NOMO-1 treated with DMSO at 0.1 percent for 48 hours (cell line): ENCODE results near the gene CUBN.

Experiments
- DNase-seq: peaks from one replicate; lab custom pipeline; 2025; ENCODE audit not compliant: unreplicated experiment; lab: John Stamatoyannopoulos, UW

The CUBN gene

DNA sequence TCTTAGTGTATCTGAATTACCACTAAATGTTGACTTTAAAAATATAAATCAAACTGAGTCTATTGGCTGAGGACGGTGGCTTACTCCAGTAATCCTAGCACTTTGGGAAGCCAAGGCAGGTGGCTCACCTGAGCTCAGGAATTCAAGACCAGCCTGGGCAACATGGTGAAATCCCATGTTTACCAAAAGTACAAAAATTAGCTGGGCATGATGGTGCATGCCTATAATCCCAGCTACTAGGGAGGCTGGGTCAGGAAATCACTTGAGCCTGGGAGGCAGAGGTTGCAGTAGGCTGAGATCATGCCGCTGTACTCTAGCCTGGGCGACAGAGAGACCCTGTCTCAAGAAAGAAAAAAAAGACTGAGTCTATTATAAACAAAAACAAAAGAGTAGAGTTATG, 205.9 kb downstream of the CUBN start:
- DNase-seq, result no peak

DNA sequence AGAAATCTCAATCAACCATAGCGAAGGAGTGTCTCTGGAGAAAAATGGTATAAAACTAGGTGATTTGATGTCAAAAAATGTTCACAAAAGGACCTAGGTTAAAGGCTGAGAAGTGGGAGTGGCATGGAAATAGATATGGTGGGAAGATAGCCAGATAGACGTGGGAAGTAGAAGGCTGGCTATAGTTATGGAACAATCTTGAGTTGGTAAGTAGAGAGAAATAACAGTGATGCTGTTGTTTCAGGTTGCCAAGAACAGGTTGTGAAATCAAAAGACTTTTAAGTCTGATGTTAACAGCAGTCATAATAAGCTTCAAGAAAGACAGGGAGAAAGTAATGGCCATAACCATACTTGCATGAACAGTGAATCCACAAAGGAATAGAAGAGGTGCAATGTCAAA, 206.3 kb downstream of the CUBN start:
- no peak for DNase-seq

DNA sequence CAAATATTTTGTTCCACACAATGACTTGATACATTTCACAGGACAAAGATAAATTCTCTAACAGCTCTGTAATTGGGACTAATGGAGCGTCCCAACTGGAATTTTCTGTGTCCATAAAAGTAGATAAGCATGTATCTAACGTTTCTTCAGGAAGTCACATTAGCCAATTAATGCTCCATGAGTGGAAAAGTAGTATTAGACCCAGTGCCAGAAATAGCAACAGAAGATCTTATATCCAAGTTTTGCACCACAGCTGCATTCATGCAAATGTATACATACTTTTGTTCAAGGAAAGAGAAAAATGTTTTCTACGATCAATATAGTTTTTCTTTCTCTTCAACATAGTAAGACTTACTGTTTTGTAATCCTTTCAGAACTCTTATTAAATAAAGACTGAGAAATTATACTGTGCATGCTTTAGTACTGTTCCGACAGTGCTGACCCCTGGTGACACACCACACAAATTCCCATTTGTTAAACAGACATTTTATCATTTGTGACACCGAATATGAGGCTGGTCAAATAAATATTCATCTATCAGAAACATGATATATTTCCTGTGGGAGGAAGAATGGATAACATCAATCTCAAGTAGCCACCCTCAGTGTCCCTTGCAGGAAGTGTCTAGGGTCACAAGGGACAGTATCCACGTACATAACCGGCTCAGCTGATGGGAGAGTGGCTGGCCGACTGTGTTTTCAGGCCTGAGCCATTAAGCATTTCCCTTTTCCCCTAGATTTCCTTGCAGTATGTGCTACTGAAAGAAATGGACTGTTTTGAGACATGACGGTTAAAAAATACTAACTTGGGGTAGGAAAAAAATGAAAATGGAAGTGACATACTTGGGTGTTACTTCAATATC, 210.3 kb downstream of the CUBN start:
- no peak for DNase-seq

DNA sequence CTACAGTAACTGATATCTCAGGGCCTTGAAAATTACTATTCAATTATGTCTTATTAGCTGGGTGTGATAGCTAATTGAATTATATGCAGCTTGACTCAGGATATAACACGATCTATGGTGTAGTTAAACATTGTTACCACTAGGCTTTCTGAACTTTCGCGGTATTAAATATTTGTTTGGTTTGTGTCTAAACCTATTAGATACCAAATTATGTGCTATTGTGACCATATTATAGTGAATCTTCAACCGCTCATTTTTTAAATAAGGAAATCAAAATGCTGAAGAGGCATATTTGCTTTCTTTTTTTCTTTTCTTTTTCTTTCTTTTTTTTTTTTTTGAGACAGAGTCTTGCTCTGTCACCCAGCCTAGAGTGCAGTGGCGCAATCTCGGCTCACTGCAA, 213.1 kb downstream of the CUBN start:
- no peak for DNase-seq

DNA sequence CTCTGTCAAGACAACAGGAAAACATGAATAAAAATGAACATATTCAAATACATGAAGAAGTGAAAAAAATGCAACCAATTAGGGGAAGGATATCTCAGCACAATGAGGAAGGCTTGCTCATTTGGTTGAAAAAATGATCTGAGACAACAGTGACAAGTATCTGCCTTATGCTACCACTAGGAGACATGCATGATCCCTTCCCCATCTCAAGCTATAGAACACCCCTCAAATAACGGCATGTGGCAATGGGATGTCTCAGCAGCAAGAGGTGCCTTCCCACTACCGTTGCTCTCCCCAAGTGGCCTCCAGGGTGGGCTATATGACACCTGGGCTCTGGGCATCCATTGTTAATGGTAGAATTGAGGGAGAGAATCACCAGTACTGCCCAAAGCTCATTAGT, 214.3 kb downstream of the CUBN start:
- DNase-seq, result peak; percentile 10

DNA sequence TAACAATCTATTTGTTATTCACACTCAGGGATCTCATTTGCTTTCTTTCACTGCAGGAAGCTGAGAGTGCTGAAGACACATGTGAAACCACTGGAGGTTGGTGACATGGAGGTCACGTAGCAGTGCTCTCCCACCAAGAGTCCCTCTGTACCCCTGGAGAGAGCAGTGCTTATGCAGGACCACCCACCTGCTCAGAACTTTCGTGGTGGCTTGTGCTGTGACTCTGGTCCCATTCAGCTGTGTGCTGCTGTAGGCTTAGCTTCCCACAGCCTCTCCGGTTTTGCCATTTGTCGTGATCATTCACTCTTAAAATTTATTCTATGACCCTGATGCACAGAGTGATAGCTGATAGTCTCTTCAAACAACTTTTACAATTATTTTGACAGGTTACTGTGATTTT, 216.3 kb downstream of the CUBN start:
- DNase-seq, result no peak

DNA sequence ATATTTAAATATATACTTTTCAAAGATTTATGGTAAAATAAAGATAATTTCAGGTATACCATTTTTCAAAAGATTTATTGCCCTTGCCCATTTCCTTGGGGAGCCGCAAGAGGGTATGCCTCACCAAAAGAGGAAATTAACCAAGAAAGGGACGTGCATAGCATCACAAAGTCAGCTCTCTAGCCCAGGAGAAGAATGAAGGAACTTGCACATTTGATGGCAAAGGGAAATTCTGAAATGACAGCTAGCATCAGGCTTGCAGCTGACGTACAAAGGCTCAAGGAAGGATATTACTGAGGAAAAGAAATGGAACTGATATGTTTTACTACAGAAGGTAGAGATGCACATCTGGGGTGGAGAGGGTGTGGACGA, 218.8 kb downstream of the CUBN start:
- peak; percentile 78 for DNase-seq

DNA sequence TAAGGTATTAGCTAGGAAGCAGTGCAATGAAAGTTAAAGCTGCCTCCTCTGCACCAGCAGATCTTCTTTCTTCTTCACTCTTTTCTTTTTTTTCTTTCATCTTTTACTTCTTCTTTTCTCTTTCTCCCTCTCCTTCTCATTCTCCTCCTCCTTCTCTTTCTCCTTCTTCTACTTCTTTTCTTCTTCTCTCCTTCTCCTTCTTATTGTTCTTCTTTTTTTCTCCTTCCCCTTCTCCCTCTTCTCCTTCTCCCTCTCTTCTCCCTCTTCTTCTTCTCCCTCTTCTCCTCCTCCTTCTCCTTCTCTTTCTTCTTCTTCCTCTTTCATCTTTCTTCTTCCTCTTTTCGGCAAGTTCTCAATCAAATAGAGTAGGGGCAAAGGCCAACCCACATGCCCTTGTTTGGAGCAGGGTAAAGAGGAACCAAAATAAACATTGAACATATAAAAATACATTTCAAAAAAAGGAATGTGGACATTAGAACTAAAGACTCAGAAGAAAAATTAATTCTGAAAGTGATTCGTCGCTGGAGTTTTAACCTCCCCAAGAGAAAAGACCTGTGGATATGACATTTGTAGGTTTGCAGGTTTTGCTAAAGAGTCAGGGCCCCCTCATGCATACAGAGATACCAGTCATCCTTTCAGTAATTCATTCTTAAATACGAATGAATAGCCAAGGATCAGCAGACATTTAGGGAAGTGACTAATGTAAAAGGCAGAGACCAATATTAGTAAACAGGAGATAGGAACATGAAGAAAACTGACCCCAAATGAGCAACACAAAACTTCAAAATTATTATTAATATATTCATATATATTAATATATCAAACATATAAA, 219.4 kb downstream of the CUBN start:
- peak; percentile 76 for DNase-seq

DNA sequence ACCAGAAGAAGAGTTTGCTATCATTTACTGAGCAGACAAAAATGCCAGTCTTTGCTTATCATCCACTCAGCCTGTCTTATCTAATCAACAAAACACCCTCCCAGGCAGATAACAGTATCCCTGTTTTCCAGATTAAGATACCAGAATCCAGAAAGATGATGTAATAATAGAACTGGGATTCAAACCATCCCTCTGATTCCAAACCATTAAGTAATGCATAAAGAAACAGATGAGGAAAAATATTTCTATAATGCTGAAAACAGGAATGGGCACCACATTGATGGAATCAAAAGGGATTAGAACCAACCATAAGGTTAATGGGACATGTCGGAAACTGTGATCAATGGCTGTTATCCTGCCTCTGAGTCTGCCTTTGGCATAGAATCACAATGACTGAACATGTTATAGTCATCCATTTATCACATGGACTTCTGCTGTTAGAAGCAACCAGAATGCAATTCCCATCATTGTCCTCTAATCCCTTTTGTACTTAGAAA, 220.3 kb downstream of the CUBN start:
- DNase-seq, result no peak

DNA sequence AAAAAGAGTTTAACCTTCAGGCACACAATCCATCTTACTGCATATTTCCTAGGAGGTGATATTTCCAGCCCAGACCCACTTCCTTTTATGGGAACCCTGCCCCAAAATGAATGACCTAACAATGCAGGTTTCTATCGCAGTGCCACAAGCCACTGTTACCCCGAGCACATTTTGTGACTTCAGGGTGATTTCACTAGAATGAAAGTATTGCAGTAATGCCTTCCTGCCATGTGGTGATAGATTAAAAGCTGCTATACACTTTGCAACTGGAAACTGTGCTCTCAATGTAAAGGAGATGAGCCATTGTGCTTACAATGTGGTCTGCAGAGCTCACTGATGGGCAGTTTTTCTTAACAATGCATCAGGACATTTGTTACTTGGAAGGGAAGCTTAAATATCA, 221.9 kb downstream of the CUBN start:
- DNase-seq, result peak; percentile 11

DNA sequence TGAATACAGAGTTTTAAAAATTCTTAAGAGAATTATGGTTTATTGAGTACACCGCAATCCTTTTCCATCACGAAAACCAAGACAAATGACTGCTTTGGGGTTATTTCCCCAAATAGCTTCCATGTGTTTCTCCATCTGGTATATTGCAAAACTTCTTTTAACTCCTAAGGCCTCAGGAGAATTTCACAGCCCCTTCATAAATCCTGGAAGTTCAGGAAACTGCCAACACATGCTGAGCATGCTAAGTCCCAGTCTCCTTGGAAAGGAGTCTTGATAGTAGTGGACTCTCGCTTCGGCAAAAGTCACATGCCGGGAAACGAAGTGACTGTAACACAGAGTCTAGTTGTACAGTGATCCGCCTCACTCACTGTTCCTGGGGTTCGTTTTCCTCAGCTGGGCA, 224.3 kb downstream of the CUBN start:
- DNase-seq, result no peak

DNA sequence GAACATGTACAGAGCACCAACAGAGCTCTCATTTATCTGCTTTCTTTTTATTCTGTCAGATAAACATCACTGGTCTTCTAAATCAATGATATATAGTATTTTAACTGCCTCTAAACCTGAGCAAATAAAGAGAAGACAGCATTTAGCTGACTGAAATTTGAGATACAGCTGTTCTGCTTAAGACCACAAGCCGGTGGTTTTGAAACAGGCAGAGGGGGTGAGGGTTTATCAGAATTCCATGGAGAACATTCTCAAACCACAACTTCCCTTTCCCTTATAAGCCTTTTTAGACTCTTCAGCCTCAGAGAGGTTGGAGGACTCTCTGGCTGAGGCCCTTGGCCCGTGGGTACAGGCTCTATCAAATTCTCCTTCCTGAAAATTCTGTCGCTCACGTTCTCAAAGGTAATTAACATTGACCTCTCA, 225.0 kb downstream of the CUBN start:
- DNase-seq, result peak; percentile 16

DNA sequence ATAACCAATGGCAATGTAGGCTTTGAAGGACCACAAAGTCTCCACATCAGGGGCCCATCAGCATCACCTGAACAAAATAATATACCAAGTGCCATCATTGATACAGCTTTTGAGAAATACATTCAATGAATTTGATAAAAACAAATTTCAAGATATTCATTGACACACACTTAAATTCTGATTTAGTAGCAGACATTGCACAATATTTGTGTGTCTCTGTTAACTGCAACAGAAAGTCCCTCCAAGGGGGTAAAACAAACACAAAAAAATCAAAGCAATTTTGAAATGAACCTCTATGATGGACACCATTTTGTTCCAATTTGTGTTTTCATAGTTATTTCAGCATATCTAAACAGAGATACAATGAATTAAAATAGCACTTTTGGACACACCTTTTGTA, 225.6 kb downstream of the CUBN start:
- DNase-seq, result no peak

DNA sequence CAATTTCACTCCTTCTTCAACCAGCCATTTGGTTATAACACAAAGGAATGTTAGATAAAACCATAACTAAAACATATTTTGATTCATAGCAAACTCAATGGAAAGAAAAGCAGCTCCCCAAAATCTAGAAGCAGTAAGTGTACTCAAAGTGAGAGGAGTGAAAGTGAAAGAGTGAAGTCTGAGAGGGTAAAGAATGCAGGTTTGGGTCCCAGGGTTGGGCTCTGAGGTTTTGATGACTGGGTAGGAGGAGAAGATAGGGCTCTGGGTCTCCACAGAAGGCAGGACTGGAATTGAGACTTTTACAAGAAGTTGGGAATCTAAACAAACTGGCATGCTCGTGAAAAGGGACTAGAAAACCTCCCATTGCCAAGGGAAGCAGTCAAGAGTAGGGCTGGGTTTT, 227.0 kb downstream of the CUBN start:
- no peak for DNase-seq

DNA sequence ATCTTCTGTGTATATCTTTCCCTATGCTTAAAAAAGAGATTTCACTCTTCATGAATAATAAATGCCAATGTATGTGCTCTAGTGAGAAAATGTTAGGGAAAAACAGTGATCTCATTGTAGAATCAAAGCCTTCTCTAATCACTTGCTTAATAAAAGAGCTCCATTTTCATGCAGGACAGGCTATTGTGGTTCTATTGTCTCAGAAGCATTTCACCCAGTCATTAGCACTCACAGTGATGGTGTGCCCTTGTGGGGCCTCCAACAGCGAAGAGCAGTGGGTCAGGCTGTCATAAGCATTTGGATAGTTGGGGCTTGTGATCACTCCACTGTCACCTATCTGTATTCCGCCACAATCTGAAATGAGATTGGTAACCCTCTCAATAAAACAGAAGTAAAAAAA, 228.5 kb downstream of the CUBN start:
- DNase-seq, result no peak

DNA sequence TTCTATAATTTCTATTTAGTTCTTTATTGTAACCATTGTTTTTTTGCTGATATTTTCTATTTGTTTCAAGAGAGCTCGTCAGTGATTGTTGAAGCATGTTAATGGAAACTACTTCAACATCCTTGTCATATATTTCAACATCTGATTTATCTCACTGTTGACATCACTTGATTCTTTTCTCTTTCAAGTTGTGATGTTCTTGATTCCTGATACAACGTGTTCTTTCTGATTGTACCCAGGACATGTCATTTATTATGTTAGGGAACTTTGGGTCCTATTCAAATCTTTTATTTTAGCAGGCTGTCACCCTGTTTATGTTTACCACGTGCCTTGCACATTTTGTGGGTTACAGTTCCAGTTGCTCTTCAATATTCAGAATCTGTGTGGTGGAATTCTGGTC, 232.6 kb downstream of the CUBN start:
- no peak for DNase-seq

DNA sequence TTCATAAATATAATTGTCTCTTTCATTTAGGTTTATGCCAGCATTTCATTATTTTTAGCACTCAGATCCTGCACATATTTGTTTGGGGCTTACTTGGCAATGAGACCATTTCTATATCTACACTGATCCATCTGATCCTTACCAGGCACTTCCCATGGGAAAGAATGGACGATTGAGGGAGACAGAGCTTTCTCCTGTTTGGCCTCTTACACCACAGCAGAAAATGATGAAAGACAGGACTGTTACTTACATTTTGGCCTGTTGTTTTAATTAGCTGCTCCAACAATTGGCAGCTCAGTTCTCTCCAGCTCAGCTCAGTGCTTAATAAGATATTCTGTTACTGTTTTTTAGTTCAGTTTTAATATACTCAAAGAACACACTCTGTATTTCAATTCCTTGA, 234.8 kb downstream of the CUBN start:
- no peak for DNase-seq

DNA sequence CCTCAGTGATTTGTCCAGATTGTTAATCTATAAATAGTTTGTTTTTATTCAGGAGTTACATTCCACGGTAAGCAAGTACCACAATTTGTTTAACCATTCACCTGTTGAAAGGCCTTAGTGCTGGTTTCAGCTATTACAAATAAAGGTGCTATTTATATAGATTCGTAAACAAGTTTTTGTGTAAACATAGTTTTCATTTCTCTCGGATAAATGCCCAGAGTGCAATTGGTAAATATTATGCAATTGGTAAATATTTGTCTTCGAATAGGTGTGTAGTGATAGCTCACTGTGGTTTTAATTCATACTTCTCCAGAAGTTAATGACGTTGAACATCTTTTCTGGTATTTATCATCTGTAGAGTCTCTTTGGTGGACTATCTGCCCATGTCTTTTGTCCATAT, 235.9 kb downstream of the CUBN start:
- no peak for DNase-seq

DNA sequence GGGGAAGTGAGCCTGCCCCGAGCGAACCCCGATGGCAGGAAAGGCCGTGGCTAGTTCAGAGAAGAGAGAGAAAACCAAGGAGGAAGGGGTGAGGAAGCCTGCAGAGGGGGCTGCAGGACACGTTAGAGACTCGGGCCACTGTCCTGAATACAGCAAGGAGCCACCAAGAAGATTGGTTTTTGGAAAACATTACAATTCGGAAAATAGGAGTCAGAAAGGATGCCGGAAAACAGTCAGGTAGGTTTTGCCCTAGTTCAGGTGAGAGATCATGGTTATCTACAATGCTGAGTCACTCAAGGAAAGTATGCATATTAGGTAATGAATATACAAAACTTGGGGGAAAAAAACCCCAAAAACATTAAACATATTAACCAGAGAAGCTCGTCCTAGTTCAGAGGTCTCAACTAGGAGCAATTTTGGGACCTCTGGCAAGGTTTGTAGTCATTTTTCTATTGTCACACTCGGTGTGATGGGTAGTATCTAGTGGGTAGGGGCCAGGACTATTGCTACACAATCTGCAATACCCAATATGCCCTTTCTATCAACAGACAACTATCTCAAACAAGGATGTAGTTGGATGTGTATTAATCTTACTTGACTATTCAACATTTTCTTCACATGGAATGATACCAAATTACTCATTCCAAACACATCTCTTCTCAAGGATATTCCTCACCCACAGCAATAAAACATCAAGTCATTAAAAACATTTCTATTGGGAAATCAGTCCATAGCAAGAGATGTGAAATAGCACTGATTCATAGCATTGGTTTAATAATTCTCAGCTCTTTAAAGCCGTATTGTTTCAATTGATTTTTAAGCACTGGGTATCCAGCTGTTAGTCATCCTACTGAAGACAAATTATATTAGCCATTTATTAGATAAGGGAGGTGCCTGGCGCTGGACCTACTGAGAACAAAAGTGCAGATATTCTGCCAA, 238.0 kb downstream of the CUBN start:
- peak; percentile 46 for DNase-seq

DNA sequence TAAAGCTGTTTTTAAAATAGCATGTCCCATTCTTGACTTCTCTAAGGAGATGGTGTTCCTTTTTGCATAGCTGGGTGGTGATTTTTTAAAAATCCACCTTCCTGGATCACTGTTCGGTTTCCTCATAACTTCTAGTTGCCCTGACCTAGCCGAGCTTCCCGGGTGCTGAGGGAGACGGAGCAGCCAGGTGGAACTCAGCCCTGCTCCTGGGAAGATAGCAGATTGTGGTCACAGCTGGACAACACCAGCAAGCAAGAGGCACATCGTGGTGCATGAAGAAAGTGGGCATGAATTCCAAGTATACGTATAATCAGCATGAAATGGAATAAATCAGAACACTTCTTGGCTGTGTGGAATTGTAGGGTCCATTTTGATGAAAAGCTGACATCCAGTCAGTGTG, 238.9 kb downstream of the CUBN start:
- DNase-seq, result no peak

DNA sequence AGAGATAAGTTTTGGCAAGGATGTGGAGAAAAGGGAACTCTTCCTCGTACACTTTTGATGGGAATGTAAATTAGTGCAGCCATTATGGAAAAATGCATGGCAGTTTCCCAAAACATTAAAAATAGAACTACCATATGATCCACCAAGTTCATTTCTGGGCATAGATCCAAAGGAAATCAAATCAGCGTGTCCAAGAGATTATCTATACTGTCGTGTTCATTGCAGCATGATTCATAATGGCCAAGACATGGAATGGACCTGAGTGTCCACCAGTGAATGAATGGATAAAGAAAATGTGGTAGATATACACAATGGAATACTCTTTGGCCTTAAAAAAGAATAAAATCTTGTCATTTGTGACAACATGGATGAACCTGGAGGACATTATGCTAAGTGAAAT, 242.0 kb downstream of the CUBN start:
- DNase-seq, result no peak
